Hepatocyte (in vitro differentiated cells): Measurements from ENCODE around the gene REXO2.

Source experiments
- EZH2 ChIP-seq: fragments of 200-600 bp; sonication (generic); IDR thresholded peaks from 2 replicates; pipeline ENCODE4 v1.6.1; 2016; ENCODE audit warnings: antibody characterized with exemption, mild to moderate bottlenecking, borderline replicate concordance
- TF ChIP-seq, protein P1 (sequence below): fragments of 200-600 bp; sonication (generic); IDR thresholded peaks from 2 replicates; pipeline ENCODE4 v1.5.1; 2016; ENCODE audit warnings: antibody characterized with exemption, mild to moderate bottlenecking; ENCODE audit not compliant: poor library complexity

GRCh38 chr11:114400915-114401223, 38.4 kb upstream of the REXO2 start:
- TF ChIP-seq, protein P1, sequence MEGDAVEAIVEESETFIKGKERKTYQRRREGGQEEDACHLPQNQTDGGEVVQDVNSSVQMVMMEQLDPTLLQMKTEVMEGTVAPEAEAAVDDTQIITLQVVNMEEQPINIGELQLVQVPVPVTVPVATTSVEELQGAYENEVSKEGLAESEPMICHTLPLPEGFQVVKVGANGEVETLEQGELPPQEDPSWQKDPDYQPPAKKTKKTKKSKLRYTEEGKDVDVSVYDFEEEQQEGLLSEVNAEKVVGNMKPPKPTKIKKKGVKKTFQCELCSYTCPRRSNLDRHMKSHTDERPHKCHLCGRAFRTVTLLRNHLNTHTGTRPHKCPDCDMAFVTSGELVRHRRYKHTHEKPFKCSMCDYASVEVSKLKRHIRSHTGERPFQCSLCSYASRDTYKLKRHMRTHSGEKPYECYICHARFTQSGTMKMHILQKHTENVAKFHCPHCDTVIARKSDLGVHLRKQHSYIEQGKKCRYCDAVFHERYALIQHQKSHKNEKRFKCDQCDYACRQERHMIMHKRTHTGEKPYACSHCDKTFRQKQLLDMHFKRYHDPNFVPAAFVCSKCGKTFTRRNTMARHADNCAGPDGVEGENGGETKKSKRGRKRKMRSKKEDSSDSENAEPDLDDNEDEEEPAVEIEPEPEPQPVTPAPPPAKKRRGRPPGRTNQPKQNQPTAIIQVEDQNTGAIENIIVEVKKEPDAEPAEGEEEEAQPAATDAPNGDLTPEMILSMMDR, result no peak
- TF ChIP-seq EZH2, result no peak
